HepG2 (cell line): ENCODE measurements around the gene PDLIM7. TPM values are rescaled to one million over a fixed set of nuclear protein-coding genes. Genes with fewer than 3 reads are reported as not detected.
A peak's percentile ranks its signal among the peaks of the same experiment; 100 is the strongest.

Experiments used
- AFF4 ChIP-seq: sonication (generic); formaldehyde crosslinking; IDR thresholded peaks from 2 replicates; pipeline ENCODE4 v1.4.0; 2020; ENCODE audit warnings: missing genetic modification reagents
- CBX5 ChIP-seq: sonication (generic); formaldehyde crosslinking; IDR thresholded peaks from 2 replicates; pipeline ENCODE4 v1.4.0; 2020; ENCODE audit warnings: missing genetic modification reagents, borderline replicate concordance
- CCAR2 ChIP-seq: fragments of 200-400 bp; formaldehyde crosslinking; optimal IDR thresholded peaks from 2 replicates; pipeline ENCODE3; 2018; ENCODE audit warnings: low read depth, mild to moderate bottlenecking, low read length, moderate library complexity
- FOXK1 ChIP-seq: sonication (generic); formaldehyde crosslinking; IDR thresholded peaks from 2 replicates; pipeline ENCODE4 v1.4.0; 2020; ENCODE audit warnings: low read depth, missing genetic modification reagents, borderline replicate concordance
- HINFP ChIP-seq: sonication (generic); formaldehyde crosslinking; IDR thresholded peaks from 2 replicates; pipeline ENCODE4 v1.4.0; 2020; ENCODE audit warnings: low read depth, mild to moderate bottlenecking, missing genetic modification reagents
- MBD4 ChIP-seq: IDR thresholded peaks from 2 replicates; pipeline ENCODE4 v1.6.1; 2012; ENCODE audit warnings: low read length, inconsistent platforms, borderline replicate concordance
- MEF2D ChIP-seq: sonication (generic); formaldehyde crosslinking; IDR thresholded peaks from 2 replicates; pipeline ENCODE4 v1.5.1; 2020; ENCODE audit warnings: mild to moderate bottlenecking, missing genetic modification reagents
- MXI1 ChIP-seq: IDR thresholded peaks from 3 replicates; pipeline ENCODE4 v1.6.1; 2012; ENCODE audit warnings: low read depth, low read length, inconsistent platforms, borderline replicate concordance
- RFX5 ChIP-seq: IDR thresholded peaks from 2 replicates; pipeline ENCODE4 v1.6.1; 2011; ENCODE audit warnings: low read depth, low read length, improper control_type of control experiment
- SMAD1 ChIP-seq: sonication (generic); formaldehyde crosslinking; IDR thresholded peaks from 2 replicates; pipeline ENCODE4 v1.4.0; 2020; ENCODE audit warnings: missing genetic modification reagents, low read depth, mild to moderate bottlenecking, borderline replicate concordance
- TAF15 ChIP-seq: fragments of 200-400 bp; formaldehyde crosslinking; IDR thresholded peaks from one replicate; pipeline ENCODE4 v1.6.1; 2018; ENCODE audit warnings: mild to moderate bottlenecking, low read depth, low read length; ENCODE audit not compliant: poor library complexity, severe bottlenecking
- ZBTB38 ChIP-seq: sonication (generic); formaldehyde crosslinking; IDR thresholded peaks from 2 replicates; pipeline ENCODE4 v1.5.1; 2020; ENCODE audit warnings: mild to moderate bottlenecking, missing genetic modification reagents
- ZFP82 ChIP-seq: sonication (generic); formaldehyde crosslinking; IDR thresholded peaks from 2 replicates; pipeline ENCODE4 v1.5.1; 2020; ENCODE audit warnings: mild to moderate bottlenecking, missing genetic modification reagents, borderline replicate concordance
- ZNF44 ChIP-seq: sonication (generic); formaldehyde crosslinking; IDR thresholded peaks from 2 replicates; pipeline ENCODE4 v1.5.1; 2020; ENCODE audit warnings: mild to moderate bottlenecking, missing genetic modification reagents
- ZNF543 ChIP-seq: sonication (generic); formaldehyde crosslinking; IDR thresholded peaks from 2 replicates; pipeline ENCODE4 v1.4.0; 2020; ENCODE audit warnings: mild to moderate bottlenecking, missing genetic modification reagents
- ZNF564 ChIP-seq: sonication (generic); formaldehyde crosslinking; IDR thresholded peaks from 2 replicates; pipeline ENCODE4 v1.8.1; 2023; ENCODE audit warnings: mild to moderate bottlenecking, missing genetic modification reagents
- ZNF687 ChIP-seq: sonication (generic); formaldehyde crosslinking; IDR thresholded peaks from 2 replicates; pipeline ENCODE4 v1.5.1; 2020; ENCODE audit warnings: mild to moderate bottlenecking, missing genetic modification reagents, moderate library complexity
- ZNF709 ChIP-seq: sonication (generic); formaldehyde crosslinking; IDR thresholded peaks from 2 replicates; pipeline ENCODE4 v1.5.0; 2020; ENCODE audit warnings: mild to moderate bottlenecking, missing genetic modification reagents
- ZSCAN12 ChIP-seq: sonication (generic); formaldehyde crosslinking; IDR thresholded peaks from 2 replicates; pipeline ENCODE4 v1.9.0; 2021; ENCODE audit warnings: mild to moderate bottlenecking, missing genetic modification reagents
- polyA plus RNA-seq, 8 experiments: library from polyadenylated mRNA; depleted of rRNA in 3 of 8; stranded (reverse) in 7 of 8; unstranded in 1 of 8; fragments of >200 nt; fragmentation: Illumina TruSeq in 4 of 8; extraction: Trizol in 4 of 8; gene quantifications; 2 replicates each; pipeline versions ENCODE4 v1.2.1 to v1.2.3, GENCODE V29; 2011 to 2016; ENCODE audit warnings: low read depth in 4 of 8, missing spikeins in 1 of 8, mixed read lengths in 1 of 8; ENCODE audit not compliant: insufficient read depth in 1 of 8
- total RNA-seq, 5 experiments: library from RNA; depleted of rRNA; stranded (reverse); fragments of >200 nt; fragmentation: Illumina TruSeq; extraction: Trizol; gene quantifications; 2 replicates each; pipeline ENCODE4 v1.2.3, GENCODE V29; 2016; ENCODE audit warnings: low read depth in 1 of 5

Gene PDLIM7
- total and polyA plus RNA-seq, 2 of the 13 experiments (the other 11 are each of a cell fraction or from before 2014, with no cell fraction given), result 21.1 to 31.3 TPM

- TF ChIP-seq AFF4 (CRISPR knock-in tag) (no peak), ZSCAN12 (CRISPR knock-in tag) (no peak), MXI1 (0 out of 3 replicates have a peak, but pooled peaks have one; percentile 30), CCAR2 (no peak), RFX5 (no peak), ZNF543 (CRISPR knock-in tag) (no peak), FOXK1 (CRISPR knock-in tag) (0 out of 2 replicates have a peak, but pooled peaks have one; percentile 19), SMAD1 (peak; percentile 17; the same call in 1 of the 2 replicates), ZFP82 (CRISPR knock-in tag) (peak; percentile 82; the same call in 1 of the 2 replicates), HINFP (peak; percentile 5; the same call in 1 of the 2 replicates), ZNF709 (CRISPR knock-in tag) (peak; percentile 73), CBX5 (CRISPR knock-in tag) (peak; percentile 10; the same call in 1 of the 2 replicates), MEF2D (0 out of 2 replicates have a peak, but pooled peaks have one; percentile 11), TAF15 (no peak), ZNF44 (CRISPR knock-in tag) (0 out of 2 replicates have a peak, but pooled peaks have one; percentile 2), MBD4 (no peak), ZNF687 (peak; percentile 67), ZBTB38 (no peak; the same call in 1 of the 2 replicates), ZNF564 (CRISPR knock-in tag) (peak; percentile 14; the same call in 1 of the 2 replicates)
Observed at GRCh38 chr5:177455661-177456590, 41.5 kb downstream of the PDLIM7 start (continued).
